Osteoblast (primary cell): ENCODE measurements around the gene TRIM47. TPM values are rescaled to one million over a fixed set of nuclear protein-coding genes. Genes with fewer than 3 reads are reported as not detected.

Experiments used
- DNase-seq: peaks from one replicate; pipeline ENCODE4 v3.0.0; 2011; ENCODE audit warnings: low spot score, mixed read lengths; ENCODE audit not compliant: insufficient read length; ENCODE audit errors: missing footprints
- H2AFZ ChIP-seq: 2 replicates; pipeline ENCODE4 v1.6.0; 2011; ENCODE audit warnings: mild to moderate bottlenecking, low read length
- H3K27ac ChIP-seq: 2 replicates; pipeline ENCODE4 v1.5.1; 2011; ENCODE audit warnings: mild to moderate bottlenecking, low read depth, low read length, moderate library complexity
- H3K27me3 ChIP-seq: 2 replicates; pipeline ENCODE4 v1.6.0; 2012; ENCODE audit warnings: mild to moderate bottlenecking, control low read depth, inconsistent platforms, low read length, moderate library complexity; ENCODE audit not compliant: insufficient read depth
- H3K36me3 ChIP-seq: 2 replicates; pipeline ENCODE4 v1.5.1; 2011; ENCODE audit warnings: mild to moderate bottlenecking, low read length, control low read depth, moderate library complexity; ENCODE audit not compliant: insufficient read depth
- H3K4me1 ChIP-seq: 2 replicates; pipeline ENCODE4 v1.5.1; 2011; ENCODE audit warnings: mild to moderate bottlenecking, low read length, control low read depth, moderate library complexity; ENCODE audit not compliant: insufficient read depth
- H3K4me2 ChIP-seq: 2 replicates; pipeline ENCODE4 v1.6.0; 2011; ENCODE audit warnings: mild to moderate bottlenecking, low read length; ENCODE audit not compliant: insufficient read depth
- H3K4me3 ChIP-seq: fragments of 200-600 bp; sonication (generic); 3 replicates; pipeline ENCODE4 v1.5.1; 2012; ENCODE audit warnings: mild to moderate bottlenecking, low read length, inconsistent platforms; ENCODE audit not compliant: insufficient read depth
- H3K79me2 ChIP-seq: 2 replicates; pipeline ENCODE4 v1.6.0; 2012; ENCODE audit warnings: mild to moderate bottlenecking, low read length, control low read depth, inconsistent platforms; ENCODE audit not compliant: insufficient read depth
- H3K9me3 ChIP-seq: 2 replicates; pipeline ENCODE4 v1.5.1; 2011; ENCODE audit warnings: low read depth, low read length, control low read depth
- H4K20me1 ChIP-seq: 2 replicates; pipeline ENCODE4 v1.6.0; 2012; ENCODE audit warnings: mild to moderate bottlenecking, low read length, control low read depth; ENCODE audit not compliant: insufficient read depth
- CTCF ChIP-seq: IDR thresholded peaks from 2 replicates; pipeline ENCODE4 v1.5.1; 2011; ENCODE audit warnings: mild to moderate bottlenecking, low read depth, low read length, moderate library complexity; ENCODE audit errors: extremely low read depth
- total RNA-seq: library from RNA; depleted of rRNA; stranded (reverse); fragments of >200 nt; gene quantifications from 2 replicates; pipeline ENCODE4 v1.2.3, GENCODE V29; 2012

TRIM47 gene
- total RNA-seq, 1 donor, result 21.7 TPM

DNA sequence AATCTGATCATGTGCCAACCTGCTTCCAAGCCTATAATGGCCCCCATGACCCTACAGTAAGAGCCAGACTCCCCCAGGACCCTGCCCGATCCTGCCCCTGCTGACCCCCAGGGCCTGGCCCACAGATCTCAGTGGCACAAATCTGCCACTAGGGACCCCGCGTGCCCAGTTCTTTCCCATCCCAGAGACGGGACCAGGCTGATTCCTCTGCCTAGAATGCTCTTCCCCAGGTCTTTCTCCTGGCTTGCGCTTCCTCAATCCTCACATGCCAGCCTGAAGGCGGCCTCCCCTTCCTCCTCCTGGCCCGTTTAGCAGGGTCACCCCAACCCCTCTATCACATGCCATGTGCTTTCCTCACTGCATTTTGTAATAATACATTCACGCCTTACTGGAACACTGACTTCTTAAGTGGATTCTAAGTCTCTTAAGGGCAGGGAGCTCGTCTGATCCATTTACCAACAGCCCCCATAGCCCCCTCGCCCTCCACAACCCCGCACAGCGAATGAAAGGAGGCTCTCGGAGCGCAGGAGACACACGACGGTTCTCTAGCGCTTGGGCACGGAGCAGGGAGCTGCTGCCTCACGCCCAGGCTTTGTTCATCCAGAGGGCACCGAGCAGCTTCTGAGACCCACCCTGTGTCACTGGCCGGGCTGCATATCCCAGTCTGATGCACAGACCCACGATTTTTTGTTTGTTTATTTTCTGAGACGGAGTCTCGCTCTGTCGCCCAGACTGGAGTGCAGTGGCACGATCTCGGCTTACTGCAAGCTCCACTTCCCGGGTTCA, 17.2 kb upstream of the TRIM47 start:
- peak; percentile 38 for TF ChIP-seq CTCF
- Histone ChIP-seq H3K36me3 (peaks cover 37% of the 10 kb centered on the region), H3K27ac (no peak overlapping the region), H4K20me1 (peaks cover 9% of the 10 kb centered on the region), H3K27me3 (no peaks in the 10 kb centered on the region), H3K4me3 (peak overlapping the region; percentile 82), H3K4me2 (peak overlapping the region; percentile 83), H3K9me3 (no peaks in the 10 kb centered on the region), H3K79me2 (peaks cover 19% of the 10 kb centered on the region), H3K4me1 (peaks cover 6% of the 10 kb centered on the region), H2AFZ (peak overlapping the region; percentile 52)
- peak; percentile 95 for DNase-seq

- H4K20me1 ChIP-seq, result peaks cover 9% of the 10 kb centered on the region
- no peak overlapping the region for H2AFZ ChIP-seq
- TF ChIP-seq CTCF, result no peak
- H3K4me2 ChIP-seq, result no peak overlapping the region
- peak; percentile 48 for DNase-seq
- peaks cover 19% of the 10 kb centered on the region for H3K79me2 ChIP-seq
- H3K27me3 ChIP-seq, result no peaks in the 10 kb centered on the region
- no peak overlapping the region for H3K4me3 ChIP-seq
- H3K4me1 ChIP-seq, result peaks cover 6% of the 10 kb centered on the region
- H3K27ac ChIP-seq, result no peak overlapping the region
- peaks cover 35% of the 10 kb centered on the region for H3K36me3 ChIP-seq
- no peaks in the 10 kb centered on the region for H3K9me3 ChIP-seq
Observed at GRCh38 chr17:75894049-75894733, 15.8 kb upstream of the TRIM47 start.

DNA sequence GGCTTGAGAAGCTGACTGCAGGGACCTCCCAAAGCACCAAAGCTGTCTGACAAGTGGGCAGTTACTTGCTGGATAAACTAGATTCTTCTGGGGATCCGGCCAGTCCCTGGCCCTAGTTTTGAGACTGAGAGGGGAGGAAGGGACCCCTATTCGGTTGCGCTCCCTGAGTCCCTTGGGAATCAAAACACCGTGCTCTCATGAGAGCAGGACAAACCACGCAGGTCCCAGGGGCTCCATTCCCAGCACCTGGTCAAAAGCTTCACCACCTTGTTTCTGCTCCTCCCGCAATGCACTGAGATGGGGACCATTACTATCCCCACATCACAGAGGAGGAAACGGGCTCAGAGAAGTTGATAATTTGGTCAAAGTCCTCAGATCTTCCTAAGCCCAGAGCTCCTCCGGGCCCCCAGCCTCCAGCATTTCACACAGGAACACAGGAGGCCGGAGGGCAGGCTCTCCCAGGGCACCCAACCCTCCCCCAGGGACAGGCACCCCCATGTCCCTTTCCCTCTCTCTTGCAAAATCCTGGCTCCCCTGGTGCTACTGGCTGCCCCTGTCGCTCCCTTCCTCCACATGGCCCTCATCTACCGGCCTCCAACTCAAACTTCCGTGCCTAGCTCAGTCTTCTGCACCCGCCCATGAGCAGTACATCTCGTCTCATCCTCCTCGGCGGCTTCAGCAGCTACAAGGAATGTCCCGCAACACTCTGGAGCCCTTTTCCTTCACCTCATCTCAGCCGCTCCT, 15.1 kb upstream of the TRIM47 start:
- Histone ChIP-seq H3K79me2 (peaks cover 19% of the 10 kb centered on the region), H3K4me3 (no peak overlapping the region), H3K4me1 (peaks cover 6% of the 10 kb centered on the region), H3K36me3 (peaks cover 28% of the 10 kb centered on the region), H3K4me2 (no peak overlapping the region), H2AFZ (no peak overlapping the region), H3K27ac (no peak overlapping the region), H3K27me3 (no peaks in the 10 kb centered on the region), H3K9me3 (no peaks in the 10 kb centered on the region), H4K20me1 (peaks cover 9% of the 10 kb centered on the region)
- no peak for TF ChIP-seq CTCF
- DNase-seq, result peak; percentile 82
